GM18502 (cell line): Measurements from ENCODE around the gene ASB4.
"Not testable (repeated sequence)": the region's sequence is repeated elsewhere in the genome, so short reads cannot be mapped to it uniquely, and the experiment has no call there.

Source experiments
- ATAC-seq: cut with Tn5 transposase; IDR thresholded peaks from one replicate; pipeline ENCODE4 v1.9.1; 2021; ENCODE audit warnings: mild to moderate bottlenecking; ENCODE audit not compliant: unreplicated experiment, poor library complexity

Gene ASB4

DNA sequence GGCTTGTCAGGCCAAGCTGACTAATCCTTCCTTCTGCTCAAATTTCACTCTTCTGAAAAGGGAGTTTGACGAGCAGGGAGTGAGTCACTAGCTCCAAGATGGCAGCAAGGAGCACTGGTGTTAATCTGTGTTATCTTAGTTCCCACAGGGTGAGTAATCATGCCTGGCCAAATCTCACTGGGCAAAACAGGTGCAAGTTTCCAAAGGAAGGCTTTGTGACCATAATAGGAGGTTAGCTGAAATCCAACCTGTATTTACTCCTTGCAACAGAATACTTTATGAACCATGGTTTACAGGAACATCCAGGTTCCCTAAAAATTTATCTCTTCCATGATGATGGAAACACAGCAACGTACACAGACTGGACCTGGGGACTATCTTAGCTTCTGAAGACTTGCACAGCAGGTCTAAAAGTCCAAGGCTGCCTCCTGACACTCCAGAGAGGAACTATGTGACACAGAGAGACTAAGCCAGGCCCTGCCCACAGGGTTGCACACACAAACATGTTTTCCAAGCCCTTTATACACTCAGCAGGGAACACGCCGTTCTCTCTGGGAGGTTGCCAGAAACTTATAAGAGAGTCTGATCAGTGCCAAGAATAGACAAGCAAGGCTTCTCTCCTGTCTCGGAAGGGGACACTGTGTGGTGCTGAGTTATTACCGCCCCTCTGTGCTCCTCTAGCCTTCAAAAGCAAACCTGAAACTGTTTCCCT is 64.2 kb downstream of the ASB4 start:
- ATAC-seq, result no peak

DNA sequence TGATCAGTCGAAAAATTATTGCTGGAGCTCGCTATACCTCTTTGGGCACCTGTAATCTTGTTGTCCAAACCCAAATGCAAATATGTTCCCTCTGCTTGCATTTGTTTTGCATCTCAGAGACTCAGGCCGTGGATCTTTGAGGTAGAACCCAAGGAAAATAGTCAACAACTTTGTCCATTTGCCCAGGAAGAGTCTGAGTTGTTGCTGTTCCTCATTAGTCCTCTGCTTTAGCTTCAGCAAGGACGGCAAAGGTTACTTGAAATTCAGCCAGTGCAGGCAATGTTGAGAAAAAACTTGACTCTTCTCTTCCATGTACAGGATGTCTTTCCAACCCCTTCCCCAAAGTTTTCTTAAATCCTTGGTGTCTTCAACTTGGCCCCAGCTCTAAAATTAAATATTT is 64.8 kb downstream of the ASB4 start:
- ATAC-seq, result no peak

DNA sequence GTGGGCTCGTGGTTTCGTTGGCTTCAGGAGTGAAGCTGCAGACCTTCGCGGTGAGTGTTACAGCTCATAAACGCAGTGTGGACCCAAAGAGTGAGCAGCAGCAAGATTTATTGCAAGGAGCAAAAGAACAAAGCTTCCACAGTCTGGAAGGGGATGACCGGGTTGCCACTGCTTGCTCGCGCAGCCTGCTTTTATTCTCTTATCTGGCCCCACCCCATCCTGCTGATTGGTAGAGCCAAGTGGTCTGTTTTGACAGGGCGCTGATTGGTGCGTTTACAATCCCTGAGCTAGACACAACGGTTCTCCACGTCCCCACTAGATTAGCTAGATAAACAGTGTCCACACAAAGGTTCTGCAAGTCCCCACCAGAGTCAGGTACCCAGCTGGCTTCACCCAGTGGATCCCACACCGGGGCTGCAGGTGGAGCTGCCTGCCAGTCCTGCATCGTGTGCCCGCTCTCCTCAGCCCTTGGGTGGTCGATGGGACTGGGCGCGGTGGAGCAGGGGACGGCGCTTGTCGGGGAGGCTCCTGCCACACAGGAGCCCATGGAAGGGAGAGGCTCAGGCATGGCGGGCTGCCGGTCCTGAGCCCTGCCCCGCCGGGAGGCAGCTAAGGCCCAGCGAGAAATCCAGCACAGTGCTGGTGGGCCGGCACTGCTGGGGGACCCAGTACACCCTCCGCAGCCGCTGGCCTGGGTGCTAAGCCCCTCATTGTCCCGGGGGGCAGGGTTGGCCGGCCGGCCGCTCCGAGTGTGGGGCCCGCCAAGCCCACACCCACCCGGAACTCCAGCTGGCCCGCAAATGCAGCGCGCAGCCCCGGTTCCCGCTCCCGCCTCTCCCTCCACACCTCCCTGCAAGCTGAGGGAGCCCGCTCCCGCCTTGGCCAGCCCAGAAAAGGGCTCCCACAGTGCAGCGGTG is 66.5 kb downstream of the ASB4 start:
- not testable (repeated sequence) for ATAC-seq

DNA sequence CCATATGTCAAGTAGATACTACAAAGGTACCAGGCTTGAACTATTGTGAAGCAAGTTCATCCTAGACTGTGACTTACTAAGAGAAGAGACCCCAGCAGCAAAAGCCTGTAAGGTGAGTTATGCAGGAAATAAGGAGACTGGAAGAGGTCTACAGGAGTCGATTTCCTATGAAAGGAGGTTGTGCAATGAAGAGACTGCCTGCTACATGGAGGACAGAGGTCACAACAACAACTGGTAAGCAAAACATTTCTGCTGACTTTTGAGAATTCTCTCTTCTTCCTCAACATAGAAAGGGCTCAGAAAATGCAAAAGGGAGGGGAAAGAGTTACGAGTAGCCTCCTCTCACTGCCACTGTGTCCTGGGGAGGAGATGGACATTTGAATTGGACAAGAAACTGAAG is 68.2 kb downstream of the ASB4 start:
- no peak for ATAC-seq

DNA sequence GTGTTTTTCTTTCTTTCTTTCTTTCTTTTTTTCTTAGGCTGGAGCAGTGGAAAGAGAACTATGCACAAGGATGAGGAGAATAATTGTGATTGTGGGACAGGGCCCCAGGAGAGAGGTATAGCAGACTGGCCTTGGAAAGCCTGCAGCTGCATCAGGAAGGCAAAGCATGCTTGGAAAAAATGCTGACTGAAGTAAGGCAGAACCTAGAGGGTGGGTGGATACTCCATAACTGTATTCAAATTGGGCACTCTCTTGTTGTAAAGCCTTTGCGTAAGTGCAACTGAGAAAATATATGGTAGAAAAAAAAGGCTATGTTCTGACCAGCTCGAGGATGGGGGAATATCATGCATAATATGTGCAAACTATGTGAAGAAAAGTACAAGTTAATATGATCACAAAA is 71.0 kb downstream of the ASB4 start:
- ATAC-seq, result no peak

DNA sequence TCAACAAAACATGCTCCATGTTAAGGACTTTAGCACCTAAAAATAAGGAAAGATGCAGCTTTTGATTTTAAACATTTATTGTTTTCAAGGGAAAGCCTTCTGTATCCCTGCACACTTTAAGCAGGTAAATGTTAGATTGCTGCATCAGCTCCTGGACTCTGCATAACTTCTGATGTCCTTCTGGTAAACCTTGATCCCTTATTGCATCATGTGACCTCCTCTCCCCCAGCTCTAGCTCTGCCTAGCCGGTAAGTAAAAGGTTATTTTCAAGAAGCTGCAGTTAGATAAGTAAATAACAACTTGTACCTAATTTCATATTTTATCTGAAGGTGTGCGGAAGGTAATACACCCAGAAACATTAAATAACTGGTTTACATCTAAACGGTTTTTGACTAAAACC is 73.1 kb downstream of the ASB4 start:
- no peak for ATAC-seq

DNA sequence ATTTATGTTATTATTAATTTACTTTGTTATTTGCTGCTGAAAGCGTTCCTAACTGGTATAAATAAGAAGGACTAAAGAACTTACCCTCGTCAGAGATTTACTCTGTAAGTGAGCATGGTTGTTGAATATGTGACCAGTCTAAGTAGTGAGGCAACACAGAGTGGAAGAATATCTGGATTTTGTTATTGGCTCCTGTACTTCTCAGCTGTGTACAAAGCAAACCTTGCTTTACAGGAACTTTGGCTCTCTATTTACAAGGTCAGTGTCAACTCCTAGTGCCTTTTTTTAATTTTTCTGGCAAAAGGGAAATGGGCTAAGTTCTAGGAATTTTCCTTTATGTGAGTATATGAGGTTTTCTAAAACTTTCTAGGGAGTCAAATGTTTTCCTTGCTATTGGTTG is 74.9 kb downstream of the ASB4 start:
- ATAC-seq, result no peak

DNA sequence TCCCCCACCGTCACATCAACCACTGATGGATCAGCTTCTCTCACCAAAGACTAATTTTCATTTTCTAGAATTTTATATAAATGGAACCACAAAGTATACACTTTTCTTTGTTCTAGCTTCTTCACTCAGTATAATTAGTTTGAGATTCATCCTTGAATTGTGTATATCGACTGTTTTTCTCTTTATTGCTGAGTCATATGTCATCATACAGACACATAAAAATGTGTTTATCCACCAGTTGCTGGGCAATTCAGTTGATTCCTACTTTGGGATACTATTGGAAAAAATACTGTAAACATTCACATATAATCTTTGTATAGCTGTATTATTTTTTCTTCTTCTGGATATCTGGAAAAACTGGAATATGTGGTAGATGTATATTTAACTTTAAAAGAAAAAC is 84.0 kb downstream of the ASB4 start:
- ATAC-seq, result no peak

DNA sequence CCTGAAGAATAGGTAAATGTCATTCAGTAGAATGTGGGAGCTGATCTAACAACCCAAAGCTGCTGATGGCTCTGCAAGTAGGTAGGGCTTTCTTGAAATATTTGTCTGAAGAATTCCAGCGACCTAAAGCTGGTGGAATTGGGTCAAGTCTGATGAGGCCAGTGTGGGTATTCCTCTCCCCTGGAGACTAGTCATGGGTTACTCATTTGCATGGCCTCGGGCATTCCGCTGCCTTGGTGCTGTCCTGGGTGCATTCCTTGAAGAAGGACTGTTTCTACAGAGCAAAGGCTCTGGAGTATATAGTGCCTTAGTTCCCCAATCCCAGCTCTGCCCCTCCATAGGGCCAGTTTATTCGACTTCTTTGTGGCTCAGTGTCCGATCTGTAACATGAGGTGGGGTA is 91.4 kb downstream of the ASB4 start:
- no peak for ATAC-seq

DNA sequence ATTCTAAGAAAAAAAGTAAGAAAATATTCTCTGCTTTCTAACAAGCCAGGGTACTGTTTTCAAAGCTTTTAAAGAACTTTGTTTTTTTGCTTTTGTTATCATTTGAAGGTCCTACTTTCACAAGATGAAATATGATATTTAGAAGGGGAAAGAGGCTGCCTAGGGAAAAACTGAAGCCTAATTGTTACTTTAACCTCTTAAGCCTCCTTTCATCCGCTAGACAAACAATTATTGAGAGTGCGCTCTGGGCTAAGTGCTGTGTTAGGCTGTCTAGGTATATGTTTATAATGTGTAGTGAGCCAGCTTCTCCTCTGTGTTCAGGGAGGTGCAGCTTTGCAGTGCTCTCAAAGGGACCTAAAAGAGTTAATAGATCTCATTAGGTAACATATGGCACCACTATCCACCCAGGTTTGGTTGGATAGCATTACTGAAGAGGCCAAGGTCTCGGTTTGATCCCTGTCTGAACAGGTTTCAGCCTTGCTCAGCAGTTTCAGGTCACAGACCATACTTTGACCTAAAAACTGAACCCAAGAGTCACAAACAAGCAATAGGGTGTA is 92.6 kb downstream of the ASB4 start:
- ATAC-seq, result no peak

DNA sequence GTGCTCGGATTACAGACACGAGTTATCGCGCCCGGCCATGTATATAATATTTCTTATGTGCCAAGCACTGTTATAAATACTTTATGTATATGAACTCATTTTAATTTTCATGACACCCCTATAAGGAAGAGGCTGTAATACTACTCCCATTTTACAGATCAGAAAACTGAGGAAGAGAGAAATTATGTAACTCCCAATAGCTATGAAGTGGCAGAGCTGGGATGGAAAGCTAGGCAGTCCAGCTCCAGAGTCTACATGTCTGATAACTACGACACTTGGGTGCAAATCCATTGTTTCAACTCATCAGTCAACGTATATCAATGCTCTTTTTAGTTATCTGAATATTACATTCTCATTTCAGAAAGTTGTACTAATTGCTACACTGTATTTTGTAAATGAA is 93.6 kb downstream of the ASB4 start:
- no peak for ATAC-seq

DNA sequence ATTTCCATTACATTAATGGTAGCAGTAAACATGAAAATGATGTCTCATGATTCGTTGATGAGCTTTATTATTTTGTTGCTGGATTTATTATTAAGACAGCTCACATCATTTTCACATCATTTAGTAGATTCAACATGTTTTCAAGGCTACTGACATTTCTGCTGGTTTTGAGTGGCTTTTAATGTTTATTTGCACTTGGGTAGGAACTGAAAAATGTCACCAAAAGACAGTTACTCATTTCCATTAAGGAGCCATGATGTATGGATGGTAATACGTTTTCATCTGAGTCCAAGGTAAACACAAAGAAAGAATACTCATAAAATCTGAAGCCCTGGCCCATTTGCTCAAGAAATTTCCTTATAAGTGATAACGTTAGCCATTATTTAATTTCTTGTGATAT is 95.7 kb downstream of the ASB4 start:
- no peak for ATAC-seq

DNA sequence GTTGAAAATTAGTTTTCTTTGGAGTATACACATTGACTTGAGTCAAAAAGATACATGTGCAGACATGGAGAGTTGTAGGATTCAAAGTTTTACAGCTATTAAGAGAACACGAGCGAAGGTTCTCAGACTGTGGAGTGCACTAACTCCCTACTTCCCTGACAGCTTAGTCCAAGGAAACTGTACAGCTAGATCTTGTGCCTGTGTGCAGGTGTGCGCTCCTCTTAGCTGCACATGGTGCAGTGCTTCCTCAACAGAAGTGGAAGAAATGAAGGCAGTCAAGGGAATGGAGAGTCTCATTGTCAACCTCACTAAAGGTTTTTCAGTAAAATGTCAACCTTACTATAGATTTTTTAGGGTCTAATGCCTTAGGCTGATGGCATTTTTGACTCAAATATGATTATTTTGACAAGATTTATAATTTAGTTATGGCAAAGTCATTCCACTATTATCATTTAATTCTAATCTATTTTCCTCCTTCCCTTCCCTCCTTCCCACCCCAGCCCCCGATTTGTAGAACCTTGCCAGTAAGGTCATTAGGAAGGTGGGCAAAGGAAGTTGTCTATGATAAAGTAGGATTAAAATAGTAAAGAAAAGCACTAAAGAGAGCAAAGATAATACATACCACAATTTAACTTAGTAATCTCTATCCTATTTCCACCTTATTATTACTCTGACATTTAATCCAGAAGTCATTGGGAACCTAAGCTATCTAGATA is 97.0 kb downstream of the ASB4 start:
- ATAC-seq, result no peak

DNA sequence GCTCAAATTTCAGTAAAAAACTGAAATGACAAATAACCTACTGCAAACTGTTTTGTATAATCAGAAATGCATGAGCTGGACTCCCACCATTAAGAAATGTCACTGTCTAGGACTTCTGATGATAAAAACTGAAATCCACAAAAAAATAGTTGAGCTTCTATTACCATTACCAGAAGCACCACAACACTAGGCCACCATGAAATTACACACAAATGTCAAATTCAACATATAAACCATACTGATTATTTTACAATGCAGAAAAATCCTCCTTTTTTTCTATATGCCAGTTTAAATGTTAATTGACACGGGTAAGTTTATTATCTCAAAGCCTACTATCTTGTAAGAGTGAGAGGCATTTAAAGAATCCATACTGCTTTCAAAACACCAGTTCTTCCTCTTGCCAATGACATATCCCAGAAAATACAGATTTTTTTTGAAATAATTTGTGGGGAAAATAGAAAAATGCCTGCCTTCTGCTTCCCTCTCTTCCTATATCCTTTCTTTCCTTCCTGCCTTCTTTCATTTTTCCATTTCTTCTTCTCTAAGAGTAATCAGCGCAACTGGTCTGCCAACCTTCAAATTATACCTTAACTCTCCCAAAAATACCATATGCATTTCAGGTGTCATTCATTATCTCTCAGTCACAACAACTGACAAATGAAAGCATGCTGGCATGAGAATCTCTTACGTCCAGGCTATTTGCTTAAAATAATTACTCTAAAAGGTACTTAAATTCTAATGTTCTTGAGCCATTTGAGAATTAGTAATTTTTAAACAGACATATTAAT is 98.3 kb downstream of the ASB4 start:
- ATAC-seq, result no peak

DNA sequence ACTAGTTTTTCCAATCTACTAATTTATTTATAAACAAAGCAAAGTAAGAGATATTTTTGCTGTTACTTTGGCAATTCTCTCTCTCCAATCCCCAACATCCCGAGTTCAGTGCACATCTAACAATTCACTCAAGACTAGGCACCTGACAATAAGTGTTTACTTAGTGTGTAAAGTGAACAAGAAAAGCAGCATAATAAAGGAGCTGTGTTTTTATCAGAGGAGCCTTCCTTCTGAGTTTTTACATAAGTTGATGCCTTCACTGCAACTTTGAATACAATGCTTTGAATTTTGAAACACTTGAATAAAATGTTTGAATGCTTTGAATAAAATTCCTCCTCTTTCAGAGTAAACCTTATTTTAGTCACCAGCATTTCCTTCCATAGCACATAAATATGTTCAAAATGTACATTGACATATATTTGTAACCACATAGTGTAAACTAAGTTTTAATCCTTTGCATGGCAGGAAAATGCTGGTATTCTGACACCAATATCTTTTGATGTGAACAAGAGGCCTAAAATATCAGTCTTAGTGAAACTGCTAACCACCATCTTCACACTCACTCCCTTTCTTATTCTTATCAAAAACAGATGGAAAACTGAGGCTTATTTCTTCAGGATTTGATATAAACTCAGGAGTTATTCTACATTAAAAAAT is 99.2 kb downstream of the ASB4 start:
- no peak for ATAC-seq

DNA sequence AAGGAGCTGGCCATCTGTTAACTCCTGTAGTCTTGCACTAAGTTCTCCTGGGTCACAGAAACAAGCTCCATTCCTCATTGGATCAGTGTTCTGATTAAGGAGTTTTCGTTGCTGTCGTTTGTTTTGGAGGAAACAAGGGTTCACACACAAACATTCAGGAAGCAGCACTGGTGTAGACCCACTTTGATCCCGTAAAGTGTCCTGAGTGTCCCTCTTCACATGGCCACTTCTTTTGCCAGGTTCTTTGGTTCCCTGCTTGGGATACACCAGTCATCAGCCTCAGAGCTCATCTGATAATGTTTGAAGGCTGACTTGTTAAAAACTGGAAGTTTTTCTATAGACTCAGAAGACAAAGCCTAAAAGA is 99.7 kb downstream of the ASB4 start:
- ATAC-seq, result no peak

DNA sequence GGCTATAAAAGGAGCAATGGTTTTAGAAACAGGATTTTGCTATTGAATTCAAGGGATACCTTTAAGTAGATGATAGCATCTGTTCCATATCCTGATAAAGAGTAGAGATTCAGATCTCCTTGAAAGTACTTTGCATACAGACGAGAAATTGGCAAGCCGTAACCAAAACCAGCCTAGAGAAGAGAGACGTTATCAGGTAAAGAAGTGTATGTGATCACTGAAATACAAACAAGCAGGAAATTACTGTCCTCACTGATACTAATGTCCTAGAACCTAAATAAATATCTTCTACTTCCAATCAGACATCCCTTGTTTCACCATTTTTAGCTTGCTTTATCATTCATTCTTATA is 101.2 kb downstream of the ASB4 start:
- no peak for ATAC-seq

DNA sequence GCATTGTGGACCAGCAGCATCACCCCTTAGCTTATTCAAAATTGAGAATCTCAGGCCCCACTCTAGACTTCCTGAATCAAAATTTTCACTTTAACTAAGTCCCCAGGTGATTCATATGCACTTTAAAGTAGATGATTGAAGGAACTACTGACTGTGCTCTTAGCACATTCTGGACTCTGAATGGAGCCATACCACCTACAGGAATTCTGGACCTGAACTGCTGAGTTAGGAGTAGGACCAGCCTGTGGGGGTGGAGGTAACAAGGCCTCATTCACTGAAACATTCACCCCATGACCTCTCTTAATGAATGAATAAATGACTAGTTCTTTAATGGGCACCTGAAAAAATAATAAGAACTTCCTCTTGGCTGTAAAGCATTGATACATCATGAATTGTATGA is 103.3 kb downstream of the ASB4 start:
- ATAC-seq, result no peak

DNA sequence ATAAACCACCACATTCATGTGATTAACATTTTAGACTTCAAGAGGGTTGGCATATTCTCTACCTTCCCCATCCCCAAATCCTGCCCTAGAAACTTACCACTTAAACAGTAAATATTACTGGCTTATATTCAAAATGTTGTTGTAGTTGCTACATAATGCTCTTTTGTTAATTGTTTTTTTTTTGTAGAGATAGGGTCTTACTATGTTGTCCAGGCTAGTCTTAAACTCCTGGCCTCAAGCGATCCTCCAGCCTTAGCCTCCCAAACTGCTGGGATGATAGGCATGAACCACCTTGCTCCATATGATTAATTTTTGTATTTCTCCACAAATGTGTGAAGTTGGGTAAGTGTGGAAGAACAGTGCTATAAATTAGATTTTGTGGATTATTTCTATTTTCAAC is 104.0 kb downstream of the ASB4 start:
- no peak for ATAC-seq
